GM19239 (cell line): ENCODE measurements around the gene NRF1.
"Not testable (repeated sequence)": the region's sequence is repeated elsewhere in the genome, so short reads cannot be mapped to it uniquely, and the experiment has no call there.

Experiments
- DNase-seq: peaks from one replicate; pipeline ENCODE4 v3.0.0; 2011; ENCODE audit warnings: low spot score; ENCODE audit not compliant: insufficient read length
- FAIRE-seq: peaks from 2 replicates; lab custom pipeline; 2011; peaks lifted over from hg19 to GRCh38; lab: Jason Lieb, UNC

The NRF1 gene

GRCh38 chr7:129792721-129793120 lies 181.2 kb downstream of the NRF1 start:
- FAIRE-seq (no peak), DNase-seq (no peak)

- no peak for DNase-seq
- FAIRE-seq, result no peak
Observed at GRCh38 chr7:129793506-129794310, 182.2 kb downstream of the NRF1 start.

- FAIRE-seq, result not testable (repeated sequence)
Observed at GRCh38 chr7:129794461-129794860, 182.9 kb downstream of the NRF1 start.

GRCh38 chr7:129796186-129796775 lies 184.8 kb downstream of the NRF1 start:
- FAIRE-seq (no peak), DNase-seq (no peak)

More at GRCh38 chr7:129794461-129794860, 182.9 kb downstream of the NRF1 start:
- not testable (repeated sequence) for DNase-seq

GRCh38 chr7:129797214-129797789 lies 185.8 kb downstream of the NRF1 start:
- DNase-seq (no peak), FAIRE-seq (no peak)

GRCh38 chr7:129798616-129799349 lies 187.3 kb downstream of the NRF1 start:
- FAIRE-seq, result no peak
- no peak for DNase-seq

GRCh38 chr7:129799350-129799955 lies 187.9 kb downstream of the NRF1 start:
- FAIRE-seq (no peak), DNase-seq (no peak)

GRCh38 chr7:129800901-129801300 lies 189.4 kb downstream of the NRF1 start:
- FAIRE-seq (no peak), DNase-seq (no peak)

- DNase-seq (no peak), FAIRE-seq (no peak)
Observed at GRCh38 chr7:129801882-129802281, 190.4 kb downstream of the NRF1 start.

GRCh38 chr7:129803546-129804081 lies 192.1 kb downstream of the NRF1 start:
- DNase-seq (no peak), FAIRE-seq (no peak)

GRCh38 chr7:129804111-129804889 lies 192.8 kb downstream of the NRF1 start:
- DNase-seq, result no peak
- FAIRE-seq, result no peak

GRCh38 chr7:129804890-129805719 lies 193.6 kb downstream of the NRF1 start:
- DNase-seq (no peak), FAIRE-seq (no peak)
